GM12872 (cell line): ENCODE results near the gene HOOK2.

ENCODE experiments used
- TF ChIP-seq, protein P1 (sequence below): IDR thresholded peaks from 3 replicates; pipeline ENCODE4 v1.5.1; 2011; ENCODE audit warnings: low read depth, mild to moderate bottlenecking, low read length, moderate library complexity; ENCODE audit not compliant: insufficient read depth

The HOOK2 gene

GRCh38 chr19:12790628-12791344, 15.4 kb upstream of the HOOK2 start:
- TF ChIP-seq, protein P1, sequence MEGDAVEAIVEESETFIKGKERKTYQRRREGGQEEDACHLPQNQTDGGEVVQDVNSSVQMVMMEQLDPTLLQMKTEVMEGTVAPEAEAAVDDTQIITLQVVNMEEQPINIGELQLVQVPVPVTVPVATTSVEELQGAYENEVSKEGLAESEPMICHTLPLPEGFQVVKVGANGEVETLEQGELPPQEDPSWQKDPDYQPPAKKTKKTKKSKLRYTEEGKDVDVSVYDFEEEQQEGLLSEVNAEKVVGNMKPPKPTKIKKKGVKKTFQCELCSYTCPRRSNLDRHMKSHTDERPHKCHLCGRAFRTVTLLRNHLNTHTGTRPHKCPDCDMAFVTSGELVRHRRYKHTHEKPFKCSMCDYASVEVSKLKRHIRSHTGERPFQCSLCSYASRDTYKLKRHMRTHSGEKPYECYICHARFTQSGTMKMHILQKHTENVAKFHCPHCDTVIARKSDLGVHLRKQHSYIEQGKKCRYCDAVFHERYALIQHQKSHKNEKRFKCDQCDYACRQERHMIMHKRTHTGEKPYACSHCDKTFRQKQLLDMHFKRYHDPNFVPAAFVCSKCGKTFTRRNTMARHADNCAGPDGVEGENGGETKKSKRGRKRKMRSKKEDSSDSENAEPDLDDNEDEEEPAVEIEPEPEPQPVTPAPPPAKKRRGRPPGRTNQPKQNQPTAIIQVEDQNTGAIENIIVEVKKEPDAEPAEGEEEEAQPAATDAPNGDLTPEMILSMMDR, result no peak

- TF ChIP-seq, protein P1, result no peak
Measured at GRCh38 chr19:12789904-12790619, 14.7 kb upstream of the HOOK2 start.

- TF ChIP-seq, protein P1, result no peak
Measured at GRCh38 chr19:12789098-12789903, 13.9 kb upstream of the HOOK2 start.

- TF ChIP-seq, protein P1, result peak; percentile 16; the same call in 1 of the 3 replicates
Measured at GRCh38 chr19:12788682-12789097, 13.3 kb upstream of the HOOK2 start.

GRCh38 chr19:12788042-12788681, 12.8 kb upstream of the HOOK2 start:
- TF ChIP-seq, protein P1, result no peak

DNA sequence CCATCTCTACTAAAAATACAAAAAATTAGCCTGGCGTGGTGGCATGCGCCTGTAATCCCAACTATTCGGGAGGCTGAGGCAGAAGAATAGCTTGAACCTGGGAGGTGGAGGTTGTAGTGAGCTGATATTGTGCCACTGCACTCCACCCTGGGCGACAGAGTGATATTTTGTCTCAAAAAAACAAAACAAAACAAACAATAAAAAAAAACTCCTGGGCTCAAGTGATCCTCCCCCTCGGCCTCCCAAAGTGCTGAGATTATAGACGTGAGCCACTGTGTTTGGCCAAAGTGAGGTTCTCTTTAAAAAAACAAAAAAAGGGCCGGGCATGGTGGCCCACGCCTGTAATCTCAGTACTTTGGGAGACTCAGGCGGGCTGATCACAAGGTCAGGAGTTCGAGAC, 12.1 kb upstream of the HOOK2 start:
- TF ChIP-seq, protein P1, result no peak

DNA sequence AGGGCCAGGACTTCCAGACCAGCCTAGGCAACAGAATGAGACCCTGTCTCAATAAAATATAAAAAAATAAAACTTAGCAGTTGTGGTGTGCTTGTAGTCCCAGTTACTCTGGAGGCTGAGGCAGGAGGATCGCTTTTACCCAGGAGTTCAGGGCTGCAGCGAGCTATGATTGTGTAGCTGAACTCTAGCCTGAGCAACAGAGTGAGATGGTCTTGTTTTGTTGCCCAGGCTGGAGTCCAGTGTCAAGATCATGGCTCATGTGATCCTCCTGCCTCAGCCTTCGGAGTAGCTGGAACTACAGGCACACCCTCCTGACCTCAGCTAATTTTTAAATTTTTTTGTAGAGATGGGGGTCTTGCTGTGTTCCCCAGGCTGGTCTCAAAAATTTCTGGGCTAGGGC, 11.6 kb upstream of the HOOK2 start:
- TF ChIP-seq, protein P1, result no peak
